DOHH2 (cell line): Measurements from ENCODE around the gene PRPS1.

Experiments used
- H3F3A ChIP-seq: fragments of 200-600 bp; sonication (generic), shearing (Covaris generic); 2 replicates; pipeline ENCODE4 v1.6.0; 2016; ENCODE audit warnings: antibody characterized with exemption, mild to moderate bottlenecking; ENCODE audit not compliant: control insufficient read depth, insufficient read depth
- H3K27ac ChIP-seq: fragments of 200-600 bp; sonication (generic); 2 replicates; pipeline ENCODE4 v1.5.1; 2014; ENCODE audit warnings: low read depth, mild to moderate bottlenecking, low read length, moderate library complexity
- H3K27me3 ChIP-seq: fragments of 200-600 bp; sonication (generic); 2 replicates; pipeline ENCODE4 v1.6.1; 2014; ENCODE audit warnings: mild to moderate bottlenecking, low read length, mixed read lengths; ENCODE audit not compliant: control insufficient read depth
- H3K36me3 ChIP-seq: fragments of 200-600 bp; sonication (generic); 2 replicates; pipeline ENCODE4 v1.6.1; 2014; ENCODE audit warnings: mild to moderate bottlenecking, low read length, moderate library complexity, mixed read lengths; ENCODE audit not compliant: control insufficient read depth
- H3K4me1 ChIP-seq: fragments of 200-600 bp; sonication (generic); 2 replicates; pipeline ENCODE4 v1.6.1; 2014; ENCODE audit warnings: mild to moderate bottlenecking, low read length, mixed read lengths; ENCODE audit not compliant: control insufficient read depth
- H3K4me2 ChIP-seq: fragments of 200-600 bp; sonication (generic); 2 replicates; pipeline ENCODE4 v1.6.0; 2014; ENCODE audit warnings: mild to moderate bottlenecking, low read length, moderate library complexity
- H3K4me3 ChIP-seq: fragments of 200-600 bp; sonication (generic); 2 replicates; pipeline ENCODE4 v1.5.1; 2014; ENCODE audit warnings: mild to moderate bottlenecking, low read length, mixed read lengths
- H3K79me2 ChIP-seq: fragments of 200-600 bp; sonication (generic); 2 replicates; pipeline ENCODE4 v1.6.1; 2014; ENCODE audit warnings: mild to moderate bottlenecking, low read length, mixed read lengths; ENCODE audit not compliant: control insufficient read depth
- H3K9me2 ChIP-seq: fragments of 200-600 bp; sonication (generic); replicated peaks from 2 replicates; pipeline ENCODE4 v1.6.1; 2014; ENCODE audit warnings: mild to moderate bottlenecking, low read length, mixed read lengths; ENCODE audit not compliant: control insufficient read depth
- H3K9me3 ChIP-seq: fragments of 200-600 bp; sonication (generic); 2 replicates; pipeline ENCODE4 v1.6.1; 2014; ENCODE audit warnings: antibody characterized with exemption, low read length, mixed read lengths; ENCODE audit not compliant: control insufficient read depth, insufficient read depth
- H4K20me1 ChIP-seq: fragments of 200-600 bp; sonication (generic); 2 replicates; pipeline ENCODE4 v1.6.0; 2014; ENCODE audit warnings: low read depth, mild to moderate bottlenecking, antibody characterized with exemption, low read length, moderate library complexity; ENCODE audit not compliant: control insufficient read depth, insufficient read depth
- CTCF ChIP-seq: fragments of 200-600 bp; sonication (generic); IDR thresholded peaks from one replicate; pipeline ENCODE4 v1.5.1; 2014; ENCODE audit warnings: antibody characterized with exemption, mild to moderate bottlenecking, low read depth, low read length; ENCODE audit not compliant: poor library complexity, severe bottlenecking
- EZH2phosphoT487 ChIP-seq: fragments of 200-600 bp; sonication (generic); IDR thresholded peaks from 2 replicates; pipeline ENCODE4 v1.6.1; 2017; ENCODE audit warnings: borderline replicate concordance, mild to moderate bottlenecking, antibody characterized with exemption, low read length, moderate library complexity, mixed read lengths

Gene PRPS1

GRCh38 chrX:107589243-107589642 lies 39.1 kb upstream of the PRPS1 start:
- TF ChIP-seq EZH2phosphoT487, result no peak
- TF ChIP-seq CTCF, result no peak
- H3K9me2 ChIP-seq, result no peaks in the 10 kb centered on the region
- H3K27ac ChIP-seq, result no peak overlapping the region
- H3K4me1 ChIP-seq, result no peaks in the 10 kb centered on the region
- no peaks in the 10 kb centered on the region for H3K79me2 ChIP-seq
- H4K20me1 ChIP-seq, result no peaks in the 10 kb centered on the region
- H3K36me3 ChIP-seq, result no peaks in the 10 kb centered on the region
- H3F3A ChIP-seq, result no peaks in the 10 kb centered on the region
- H3K9me3 ChIP-seq, result no peaks in the 10 kb centered on the region
- H3K4me3 ChIP-seq, result no peak overlapping the region
- H3K4me2 ChIP-seq, result no peak overlapping the region
- no peaks in the 10 kb centered on the region for H3K27me3 ChIP-seq

DNA sequence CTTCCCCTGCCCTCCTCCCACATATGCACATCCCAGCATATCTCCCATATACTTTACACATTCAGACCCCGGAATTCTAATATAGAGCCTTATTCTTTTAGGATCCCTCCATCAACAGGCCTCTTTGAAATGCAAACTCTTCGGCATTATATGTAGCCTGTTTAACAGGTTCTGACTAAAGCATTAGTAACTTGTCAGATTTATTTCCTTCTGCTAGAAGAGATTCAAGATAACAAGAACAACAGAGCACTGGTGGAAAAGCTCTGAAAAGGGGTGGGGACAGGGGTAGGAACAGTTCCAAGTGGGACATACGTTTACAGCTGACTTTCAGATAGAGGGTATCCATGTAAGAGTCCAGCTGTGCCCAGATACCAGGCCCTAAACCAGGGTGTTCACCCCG lies 31.7 kb upstream of the PRPS1 start:
- no peaks in the 10 kb centered on the region for H3K79me2 ChIP-seq
- H3K27ac ChIP-seq, result no peak overlapping the region
- no peaks in the 10 kb centered on the region for H3K36me3 ChIP-seq
- no peaks in the 10 kb centered on the region for H3F3A ChIP-seq
- no peaks in the 10 kb centered on the region for H3K27me3 ChIP-seq
- H3K4me2 ChIP-seq, result no peak overlapping the region
- no peaks in the 10 kb centered on the region for H3K4me1 ChIP-seq
- no peak for TF ChIP-seq CTCF
- no peak for TF ChIP-seq EZH2phosphoT487
- H3K9me2 ChIP-seq, result no peaks in the 10 kb centered on the region
- H3K9me3 ChIP-seq, result no peaks in the 10 kb centered on the region
- H3K4me3 ChIP-seq, result no peak overlapping the region
- H4K20me1 ChIP-seq, result no peaks in the 10 kb centered on the region

DNA sequence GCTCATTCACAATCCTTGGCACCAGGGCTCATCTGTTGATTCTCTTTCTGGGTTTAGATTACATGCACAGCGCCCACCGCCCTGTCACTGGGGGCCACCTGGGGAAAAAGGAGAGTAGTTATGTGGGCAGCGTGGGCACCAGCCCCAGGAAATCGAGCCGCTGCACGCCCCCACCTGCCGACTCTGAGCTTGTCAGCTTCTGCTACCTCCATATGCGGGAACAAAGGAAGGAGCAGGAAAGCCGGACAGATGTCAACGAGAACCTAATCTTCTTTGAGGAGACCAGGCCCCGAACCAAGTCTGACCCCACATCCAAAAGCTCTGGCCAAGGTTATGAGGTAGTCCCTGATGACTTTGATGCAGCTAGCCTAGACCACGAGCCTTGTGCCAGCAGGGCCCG lies 31.0 kb upstream of the PRPS1 start:
- H3K4me2 ChIP-seq, result no peak overlapping the region
- no peaks in the 10 kb centered on the region for H3K9me3 ChIP-seq
- no peak for TF ChIP-seq EZH2phosphoT487
- no peak overlapping the region for H3K27ac ChIP-seq
- H3K4me1 ChIP-seq, result no peaks in the 10 kb centered on the region
- no peaks in the 10 kb centered on the region for H4K20me1 ChIP-seq
- no peaks in the 10 kb centered on the region for H3K36me3 ChIP-seq
- H3F3A ChIP-seq, result no peaks in the 10 kb centered on the region
- no peaks in the 10 kb centered on the region for H3K79me2 ChIP-seq
- no peaks in the 10 kb centered on the region for H3K9me2 ChIP-seq
- no peak overlapping the region for H3K4me3 ChIP-seq
- no peaks in the 10 kb centered on the region for H3K27me3 ChIP-seq

- H3K27me3 ChIP-seq, result no peaks in the 10 kb centered on the region
- H3F3A ChIP-seq, result no peaks in the 10 kb centered on the region
- no peaks in the 10 kb centered on the region for H4K20me1 ChIP-seq
- TF ChIP-seq EZH2phosphoT487, result no peak
- TF ChIP-seq CTCF, result no peak
- H3K4me3 ChIP-seq, result no peak overlapping the region
- no peaks in the 10 kb centered on the region for H3K9me2 ChIP-seq
- H3K27ac ChIP-seq, result no peak overlapping the region
- H3K79me2 ChIP-seq, result no peaks in the 10 kb centered on the region
- H3K9me3 ChIP-seq, result no peaks in the 10 kb centered on the region
- H3K4me2 ChIP-seq, result no peak overlapping the region
- no peaks in the 10 kb centered on the region for H3K36me3 ChIP-seq
- H3K4me1 ChIP-seq, result no peaks in the 10 kb centered on the region
Observed at GRCh38 chrX:107597791-107598190, 30.5 kb upstream of the PRPS1 start.
